Measurements from ENCODE around the gene CYTH2.

DNA sequence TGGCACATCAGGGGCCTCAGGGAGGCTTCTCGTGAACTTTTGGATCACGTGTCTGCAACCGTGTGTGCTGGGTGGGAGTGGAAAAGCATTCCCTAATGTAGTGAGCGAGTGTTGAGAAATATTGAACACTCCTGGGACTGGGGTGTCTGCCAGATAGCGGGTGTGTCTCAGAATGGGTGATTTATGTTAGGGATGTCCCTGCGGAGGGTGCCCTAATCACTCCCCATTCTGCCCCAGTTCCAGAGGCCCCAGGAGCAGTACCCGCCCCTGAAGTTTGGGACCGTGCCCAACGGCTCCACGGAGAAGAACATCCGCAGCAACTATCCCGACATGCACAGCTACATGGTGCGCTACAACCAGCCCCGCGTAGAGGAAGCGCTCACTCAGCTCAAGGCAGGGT lies 47.6 kb upstream of the CYTH2 start:
- TF ChIP-seq, protein P1, sequence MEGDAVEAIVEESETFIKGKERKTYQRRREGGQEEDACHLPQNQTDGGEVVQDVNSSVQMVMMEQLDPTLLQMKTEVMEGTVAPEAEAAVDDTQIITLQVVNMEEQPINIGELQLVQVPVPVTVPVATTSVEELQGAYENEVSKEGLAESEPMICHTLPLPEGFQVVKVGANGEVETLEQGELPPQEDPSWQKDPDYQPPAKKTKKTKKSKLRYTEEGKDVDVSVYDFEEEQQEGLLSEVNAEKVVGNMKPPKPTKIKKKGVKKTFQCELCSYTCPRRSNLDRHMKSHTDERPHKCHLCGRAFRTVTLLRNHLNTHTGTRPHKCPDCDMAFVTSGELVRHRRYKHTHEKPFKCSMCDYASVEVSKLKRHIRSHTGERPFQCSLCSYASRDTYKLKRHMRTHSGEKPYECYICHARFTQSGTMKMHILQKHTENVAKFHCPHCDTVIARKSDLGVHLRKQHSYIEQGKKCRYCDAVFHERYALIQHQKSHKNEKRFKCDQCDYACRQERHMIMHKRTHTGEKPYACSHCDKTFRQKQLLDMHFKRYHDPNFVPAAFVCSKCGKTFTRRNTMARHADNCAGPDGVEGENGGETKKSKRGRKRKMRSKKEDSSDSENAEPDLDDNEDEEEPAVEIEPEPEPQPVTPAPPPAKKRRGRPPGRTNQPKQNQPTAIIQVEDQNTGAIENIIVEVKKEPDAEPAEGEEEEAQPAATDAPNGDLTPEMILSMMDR (IDR thresholded peaks at IDR 0.05; ENCODE audit: insufficient read depth, low read length): no peak
- TF ChIP-seq, protein P2, sequence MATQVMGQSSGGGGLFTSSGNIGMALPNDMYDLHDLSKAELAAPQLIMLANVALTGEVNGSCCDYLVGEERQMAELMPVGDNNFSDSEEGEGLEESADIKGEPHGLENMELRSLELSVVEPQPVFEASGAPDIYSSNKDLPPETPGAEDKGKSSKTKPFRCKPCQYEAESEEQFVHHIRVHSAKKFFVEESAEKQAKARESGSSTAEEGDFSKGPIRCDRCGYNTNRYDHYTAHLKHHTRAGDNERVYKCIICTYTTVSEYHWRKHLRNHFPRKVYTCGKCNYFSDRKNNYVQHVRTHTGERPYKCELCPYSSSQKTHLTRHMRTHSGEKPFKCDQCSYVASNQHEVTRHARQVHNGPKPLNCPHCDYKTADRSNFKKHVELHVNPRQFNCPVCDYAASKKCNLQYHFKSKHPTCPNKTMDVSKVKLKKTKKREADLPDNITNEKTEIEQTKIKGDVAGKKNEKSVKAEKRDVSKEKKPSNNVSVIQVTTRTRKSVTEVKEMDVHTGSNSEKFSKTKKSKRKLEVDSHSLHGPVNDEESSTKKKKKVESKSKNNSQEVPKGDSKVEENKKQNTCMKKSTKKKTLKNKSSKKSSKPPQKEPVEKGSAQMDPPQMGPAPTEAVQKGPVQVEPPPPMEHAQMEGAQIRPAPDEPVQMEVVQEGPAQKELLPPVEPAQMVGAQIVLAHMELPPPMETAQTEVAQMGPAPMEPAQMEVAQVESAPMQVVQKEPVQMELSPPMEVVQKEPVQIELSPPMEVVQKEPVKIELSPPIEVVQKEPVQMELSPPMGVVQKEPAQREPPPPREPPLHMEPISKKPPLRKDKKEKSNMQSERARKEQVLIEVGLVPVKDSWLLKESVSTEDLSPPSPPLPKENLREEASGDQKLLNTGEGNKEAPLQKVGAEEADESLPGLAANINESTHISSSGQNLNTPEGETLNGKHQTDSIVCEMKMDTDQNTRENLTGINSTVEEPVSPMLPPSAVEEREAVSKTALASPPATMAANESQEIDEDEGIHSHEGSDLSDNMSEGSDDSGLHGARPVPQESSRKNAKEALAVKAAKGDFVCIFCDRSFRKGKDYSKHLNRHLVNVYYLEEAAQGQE (IDR thresholded peaks at IDR 0.05; ENCODE audit: insufficient replicate concordance, low read depth): no peak
